Measurements from ENCODE around the gene TRIP13.

GRCh38 chr5:908172-908571, 15.5 kb downstream of the TRIP13 start:
- TF ChIP-seq CTCF (IDR thresholded peaks at IDR 0.05; ENCODE audit: low read depth, low read length, poor library complexity, severe bottlenecking): no peak
- TF ChIP-seq EZH2phosphoT487 (IDR thresholded peaks at IDR 0.05; ENCODE audit: borderline replicate concordance, low read length): no peak
